Uterus (tissue), 4 donors: ENCODE measurements around the gene SERPINI1. TPM values are rescaled to one million over a fixed set of nuclear protein-coding genes. Genes with fewer than 3 reads are reported as not detected.

Experiments used
- DNase-seq, 2 donors: peaks; one replicate each; pipeline ENCODE4 v3.0.0-alpha.2; 2019 to 2020
- H3K27ac ChIP-seq, 2 donors: fragments of 200-600 bp; sonication (generic); 1 replicate in 1 of 2; 2 replicates in 1 of 2; pipeline ENCODE4 v1.5.1; 2016 to 2018
- H3K27me3 ChIP-seq, 2 donors: fragments of 200-600 bp; sonication (generic); one replicate each; pipeline ENCODE4 v1.5.1; 2018 to 2019; ENCODE audit warnings: control low read depth in 1 of 2
- H3K36me3 ChIP-seq, 2 donors: fragments of 200-600 bp; sonication (generic); one replicate each; pipeline ENCODE4 v1.5.1; 2019; ENCODE audit warnings: control low read depth in 1 of 2
- H3K4me1 ChIP-seq, 2 donors: fragments of 200-600 bp; sonication (generic); one replicate each; pipeline ENCODE4 v1.5.1; 2018 to 2019; ENCODE audit warnings: control low read depth in 1 of 2
- H3K4me3 ChIP-seq, 2 donors: fragments of 200-600 bp; sonication (generic); 1 replicate in 1 of 2; 2 replicates in 1 of 2; pipeline ENCODE4 v1.5.1; 2018 to 2019; ENCODE audit warnings: mild to moderate bottlenecking in 1 of 2
- H3K9me3 ChIP-seq, 2 donors: fragments of 200-600 bp; sonication (generic); one replicate each; pipeline ENCODE4 v1.5.1; 2019; ENCODE audit warnings: control low read depth in 1 of 2
- CTCF ChIP-seq, 4 experiments: fragments of 200-600 bp in 2 of 4; fragments of 450-650 bp in 2 of 4; sonication (generic) in 2 of 4; IDR thresholded peaks; one replicate each; pipeline ENCODE4 v1.5.1; 2016 to 2019; ENCODE audit warnings: antibody characterized with exemption in 4 of 4, mild to moderate bottlenecking in 2 of 4, moderate library complexity in 1 of 4
- POLR2A ChIP-seq, 2 donors: fragments of 450-650 bp; IDR thresholded peaks; one replicate each; pipeline ENCODE4 v1.6.1; 2016; ENCODE audit warnings: antibody characterized with exemption in 2 of 2, mild to moderate bottlenecking in 1 of 2, moderate library complexity in 1 of 2
- intact Hi-C: fragments of 100-400 bp; cut with DNase I; formaldehyde crosslinking; loops from one replicate; pipeline ENCODE4 v1.15.1; 2023; ENCODE audit warnings: low total_unique reads
- total RNA-seq, 4 donors: library from RNA; depleted of rRNA in 3 of 4; stranded (reverse); fragments of >200 nt in 3 of 4; gene quantifications; one replicate each; pipeline versions ENCODE4 v1.1.0 to v1.2.4, GENCODE V29; 2014 to 2023
- donor health status: DM: yes; HTN: yes; CAD: no.

Gene SERPINI1
- total RNA-seq, 4 donors from 2014 or later: 2.9 to 35.0 (median 8.8) TPM

GRCh38 chr3:167738037-167738436 is 2.5 kb downstream of the SERPINI1 start:
- intact Hi-C loops: no loop called here
- Histone ChIP-seq H3K4me3 (no peak overlapping the region), H3K9me3 (no peaks in the 10 kb centered on the region), H3K4me1 (no peaks in the 10 kb centered on the region), H3K36me3 (no peaks in the 10 kb centered on the region), H3K27me3 (no peaks in the 10 kb centered on the region), H3K27ac (no peak overlapping the region)
- DNase-seq: no peak
- no peak for TF ChIP-seq POLR2A (IDR thresholded peaks at IDR 0.05)

- no peaks in the 10 kb centered on the region for H3K4me1 ChIP-seq
- no peaks in the 10 kb centered on the region for H3K36me3 ChIP-seq
- H3K27me3 ChIP-seq: no peaks in the 10 kb centered on the region
- intact Hi-C loops: no loop called here
- no peak overlapping the region for H3K27ac ChIP-seq
- DNase-seq: no peak
- no peaks in the 10 kb centered on the region for H3K9me3 ChIP-seq
- TF ChIP-seq CTCF (IDR thresholded peaks at IDR 0.05) (no peak), POLR2A (IDR thresholded peaks at IDR 0.05) (no peak)
- no peak overlapping the region for H3K4me3 ChIP-seq
Measured at GRCh38 chr3:167739190-167739810, 3.8 kb downstream of the SERPINI1 start.

- H3K9me3 ChIP-seq: no peaks in the 10 kb centered on the region
- intact Hi-C loops: no loop called here
- TF ChIP-seq POLR2A (IDR thresholded peaks at IDR 0.05): no peak
- TF ChIP-seq CTCF (IDR thresholded peaks at IDR 0.05): no peak
- H3K27ac ChIP-seq: no peak overlapping the region
- no peaks in the 10 kb centered on the region for H3K4me1 ChIP-seq
- no peak overlapping the region for H3K4me3 ChIP-seq
- no peak for DNase-seq
- H3K27me3 ChIP-seq: no peaks in the 10 kb centered on the region
- no peaks in the 10 kb centered on the region for H3K36me3 ChIP-seq
Measured at GRCh38 chr3:167740961-167741587, 5.6 kb downstream of the SERPINI1 start.

- intact Hi-C loops: no loop called here
Measured at GRCh38 chr3:167742338-167742737, 6.8 kb downstream of the SERPINI1 start.

GRCh38 chr3:167743799-167744198 is 8.3 kb downstream of the SERPINI1 start:
- Histone ChIP-seq H3K4me1 (no peaks in the 10 kb centered on the region), H3K27ac (no peak overlapping the region), H3K4me3 (no peak overlapping the region), H3K27me3 (no peaks in the 10 kb centered on the region), H3K9me3 (no peaks in the 10 kb centered on the region), H3K36me3 (no peaks in the 10 kb centered on the region)
- intact Hi-C loops: no loop called here
- DNase-seq: no peak
- TF ChIP-seq CTCF (IDR thresholded peaks at IDR 0.05): no peak
- no peak for TF ChIP-seq POLR2A (IDR thresholded peaks at IDR 0.05)

More at GRCh38 chr3:167742338-167742737, 6.8 kb downstream of the SERPINI1 start:
- Histone ChIP-seq H3K27me3 (no peaks in the 10 kb centered on the region), H3K27ac (no peak overlapping the region), H3K9me3 (no peaks in the 10 kb centered on the region), H3K36me3 (no peaks in the 10 kb centered on the region), H3K4me1 (no peaks in the 10 kb centered on the region), H3K4me3 (no peak overlapping the region)
- DNase-seq: no peak
- TF ChIP-seq CTCF (IDR thresholded peaks at IDR 0.05) (no peak), POLR2A (IDR thresholded peaks at IDR 0.05) (no peak)
